HG02678 (cell line): ENCODE measurements around the gene ARHGEF1.

Experiments used
- ATAC-seq: cut with Tn5 transposase; IDR thresholded peaks from one replicate; pipeline ENCODE4 v1.9.1; 2021; ENCODE audit warnings: mild to moderate bottlenecking, moderate library complexity; ENCODE audit not compliant: unreplicated experiment

The ARHGEF1 gene

DNA sequence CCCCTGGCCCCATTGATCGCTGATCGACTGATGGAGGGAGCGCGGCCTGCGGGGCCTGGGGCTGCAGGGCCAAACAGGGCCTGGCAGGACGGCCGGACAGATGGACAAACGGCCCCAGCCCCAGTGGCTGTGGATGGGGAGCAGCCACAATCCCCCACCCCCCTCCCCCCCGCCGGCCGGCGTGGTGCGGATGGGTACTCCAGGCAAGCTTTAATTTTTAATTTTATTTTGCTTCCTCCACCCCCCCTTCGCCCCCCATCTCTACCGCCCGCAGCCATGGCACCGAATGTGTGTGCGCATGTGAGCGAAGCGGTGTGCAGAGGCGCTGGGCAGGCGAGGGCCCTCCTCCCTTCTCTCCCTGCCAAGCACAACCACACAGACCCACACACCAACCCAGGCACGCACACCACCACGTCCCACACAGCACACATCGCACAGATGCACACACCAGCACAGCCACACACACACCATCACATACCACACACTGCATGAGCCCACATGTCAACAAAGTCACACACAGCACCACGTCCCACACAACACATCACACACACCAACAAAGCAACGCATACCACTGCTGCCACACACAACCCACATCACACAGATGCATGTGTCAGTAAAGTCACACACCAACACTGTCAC is 32.9 kb downstream of the ARHGEF1 start:
- ATAC-seq = no peak

GRCh38 chr19:41917676-41918075 is 34.7 kb downstream of the ARHGEF1 start:
- ATAC-seq = no peak

DNA sequence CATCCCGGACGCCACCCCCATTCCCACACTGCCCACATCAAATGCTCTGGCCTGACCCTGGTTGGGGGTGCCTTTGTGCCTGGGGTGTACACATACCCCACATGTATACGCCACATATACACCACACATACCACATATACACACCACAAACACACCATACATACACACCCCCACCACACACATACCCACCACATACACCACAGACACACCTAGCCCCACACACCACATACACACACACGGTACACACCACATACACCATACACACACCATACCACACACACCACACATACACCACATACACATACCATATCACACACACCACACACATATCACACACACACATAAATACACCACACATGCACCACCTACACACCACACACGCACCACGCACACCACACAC is 35.1 kb downstream of the ARHGEF1 start:
- no peak for ATAC-seq

DNA sequence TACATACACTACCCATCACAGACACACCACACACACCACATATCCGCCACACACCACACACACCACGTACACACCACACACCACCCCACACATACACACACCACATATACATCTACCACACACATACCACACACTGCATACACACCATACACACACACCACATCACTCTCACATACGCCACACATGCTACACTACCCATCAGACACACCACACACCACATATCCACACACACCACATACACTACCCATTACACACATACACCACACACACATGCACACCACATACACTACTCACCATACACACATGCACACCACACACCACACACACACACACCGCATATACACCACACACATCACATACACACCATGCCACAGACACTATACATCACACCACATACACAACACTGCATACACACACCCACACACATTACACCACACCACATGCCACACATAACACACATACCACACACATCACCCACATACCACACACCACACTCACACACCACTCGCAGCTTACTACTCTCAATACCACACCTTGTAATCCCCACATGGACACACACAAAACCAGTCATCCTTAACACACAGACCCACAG is 35.8 kb downstream of the ARHGEF1 start:
- no peak for ATAC-seq

GRCh38 chr19:41919948-41920712 is 37.1 kb downstream of the ARHGEF1 start:
- ATAC-seq = no peak

GRCh38 chr19:41920882-41921576 is 38.0 kb downstream of the ARHGEF1 start:
- no peak for ATAC-seq

DNA sequence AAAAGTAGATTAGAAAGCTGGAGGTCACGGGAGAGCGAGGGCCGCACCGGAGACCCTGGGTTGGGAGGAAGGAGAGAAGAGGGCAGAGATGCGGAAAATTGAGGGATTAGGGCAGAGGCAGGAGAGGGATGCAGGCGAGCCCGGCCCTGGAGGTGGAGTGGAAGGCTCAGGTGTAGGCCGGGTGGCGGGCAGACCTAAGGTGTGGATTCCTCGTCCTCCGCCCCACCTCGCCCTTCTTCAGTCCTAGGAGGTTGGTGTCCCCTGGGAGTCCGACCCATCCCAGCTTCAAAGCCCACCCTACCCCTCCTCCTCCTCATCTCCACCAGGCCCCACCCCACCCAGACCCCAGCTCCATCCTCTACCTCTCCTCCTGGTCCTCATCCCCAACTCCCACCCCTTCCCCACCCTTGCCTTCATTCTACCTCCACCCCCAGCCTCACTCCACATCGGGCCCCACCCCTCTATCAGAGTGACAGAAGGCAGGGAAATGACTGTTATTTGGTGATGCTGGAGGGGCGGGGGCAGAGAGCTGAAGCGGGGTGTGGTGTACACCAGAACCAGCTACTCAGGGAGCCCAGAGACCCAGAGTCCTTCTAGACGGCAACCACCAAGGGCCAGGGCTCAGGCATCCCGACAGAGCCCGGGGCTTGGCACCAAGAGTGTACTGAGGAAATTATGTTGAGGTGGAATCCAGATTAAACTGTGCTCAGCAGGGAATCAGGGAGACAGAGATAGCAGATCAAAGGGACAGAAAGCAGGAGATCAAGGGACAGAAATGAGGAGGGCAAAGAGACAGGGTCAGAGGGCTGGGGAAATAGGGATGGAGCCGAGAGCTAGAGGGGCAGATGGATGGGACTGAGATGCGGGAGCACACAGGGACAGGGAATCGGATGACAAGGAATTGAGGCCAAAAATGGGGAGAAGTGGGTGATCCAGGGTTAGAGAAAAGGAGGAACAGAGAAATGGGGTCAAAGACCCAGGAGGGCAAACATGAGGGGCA is 38.9 kb downstream of the ARHGEF1 start:
- no peak for ATAC-seq

DNA sequence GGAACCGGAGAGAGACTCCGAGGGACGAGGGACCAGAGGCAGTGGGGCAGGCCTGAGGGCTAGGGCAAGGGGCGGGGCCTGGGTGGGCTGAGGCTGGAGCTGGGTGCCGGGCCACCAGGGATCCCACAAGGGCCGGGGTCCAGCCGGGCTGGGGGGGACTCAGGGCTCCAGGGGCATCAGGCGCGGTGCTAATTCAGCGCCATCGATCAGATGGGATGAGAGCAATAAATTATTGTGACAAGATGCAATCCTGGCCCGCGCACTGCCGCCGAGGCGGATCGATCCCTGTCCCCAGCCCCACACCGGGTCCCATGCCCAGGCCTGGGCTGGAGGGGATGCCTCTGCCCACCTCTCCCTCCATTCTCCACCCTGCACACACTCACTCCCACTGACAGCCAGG is 39.6 kb downstream of the ARHGEF1 start:
- ATAC-seq = no peak

DNA sequence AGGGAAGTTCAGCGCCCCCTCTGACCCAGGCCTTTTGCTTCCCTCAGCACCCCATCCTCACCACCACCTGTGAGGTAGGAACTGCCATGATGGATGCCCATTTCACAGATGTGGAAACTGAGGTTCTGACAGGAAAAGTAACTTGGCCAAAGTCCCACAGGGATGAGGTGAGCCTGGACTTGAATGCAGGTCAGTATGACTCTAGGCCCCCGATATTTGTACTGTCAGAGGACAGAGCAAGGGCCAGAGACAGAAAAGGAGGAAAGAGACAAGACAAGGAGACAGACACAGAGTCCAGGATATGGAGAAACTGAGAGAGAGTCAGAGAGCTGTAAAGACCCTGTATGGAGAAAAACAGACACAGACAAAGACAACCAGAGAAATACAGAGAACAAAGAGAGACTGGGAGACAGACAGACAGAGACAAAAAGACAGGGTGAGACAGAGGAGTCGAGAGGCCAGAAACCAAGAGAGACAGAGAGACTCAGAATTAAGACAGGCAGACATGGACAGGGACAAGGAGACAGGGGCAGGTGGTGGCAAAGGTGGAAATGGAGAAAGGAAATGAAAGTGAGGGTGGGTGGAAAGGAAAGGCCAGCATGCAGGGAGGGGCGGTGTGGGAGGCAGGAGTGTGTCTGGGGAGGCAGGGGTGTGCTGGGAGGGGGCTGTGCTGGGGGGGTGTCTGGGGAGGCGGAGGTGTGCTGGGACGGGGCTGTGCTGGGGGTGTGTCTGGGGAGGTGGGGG is 40.2 kb downstream of the ARHGEF1 start:
- no peak for ATAC-seq

GRCh38 chr19:41924151-41925145 is 41.5 kb downstream of the ARHGEF1 start:
- ATAC-seq = no peak

DNA sequence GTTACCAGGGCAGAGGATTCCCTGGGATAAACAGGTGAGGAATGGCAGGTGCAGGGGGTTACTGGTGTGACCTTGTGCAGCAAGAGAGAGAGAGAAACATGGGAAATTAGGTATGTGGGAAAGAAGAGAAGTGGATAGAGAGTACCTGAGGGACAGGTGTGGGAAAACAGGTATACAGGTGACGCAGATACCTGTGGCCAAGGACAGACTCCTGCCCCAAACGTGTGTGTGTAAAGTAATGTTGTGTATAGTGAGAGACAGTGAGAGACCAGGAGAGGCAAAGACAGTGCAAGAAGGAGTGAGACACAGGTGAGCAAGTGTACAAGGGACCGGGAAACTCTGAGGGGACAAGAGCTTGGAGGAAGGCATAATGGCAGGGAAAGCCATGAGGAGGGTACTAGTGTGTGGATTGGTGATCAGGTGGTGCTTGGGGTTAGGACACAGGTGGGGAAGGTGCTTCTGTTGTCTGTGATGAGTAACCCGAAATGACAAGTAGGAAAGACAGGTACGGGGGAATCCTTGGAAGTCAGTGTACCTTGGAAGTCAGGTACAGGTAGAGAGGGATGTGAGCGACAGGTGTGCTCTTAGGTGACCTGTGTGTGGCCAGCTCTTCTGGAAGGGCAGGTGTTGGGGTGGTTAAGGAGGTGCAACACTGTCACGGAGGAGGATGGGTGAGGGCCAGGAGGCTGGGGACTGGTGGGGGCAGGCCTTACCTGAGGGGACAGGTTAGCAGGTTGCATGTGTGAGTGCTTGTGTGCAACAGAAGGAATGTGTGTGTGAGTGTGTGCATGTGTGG is 42.4 kb downstream of the ARHGEF1 start:
- no peak for ATAC-seq

DNA sequence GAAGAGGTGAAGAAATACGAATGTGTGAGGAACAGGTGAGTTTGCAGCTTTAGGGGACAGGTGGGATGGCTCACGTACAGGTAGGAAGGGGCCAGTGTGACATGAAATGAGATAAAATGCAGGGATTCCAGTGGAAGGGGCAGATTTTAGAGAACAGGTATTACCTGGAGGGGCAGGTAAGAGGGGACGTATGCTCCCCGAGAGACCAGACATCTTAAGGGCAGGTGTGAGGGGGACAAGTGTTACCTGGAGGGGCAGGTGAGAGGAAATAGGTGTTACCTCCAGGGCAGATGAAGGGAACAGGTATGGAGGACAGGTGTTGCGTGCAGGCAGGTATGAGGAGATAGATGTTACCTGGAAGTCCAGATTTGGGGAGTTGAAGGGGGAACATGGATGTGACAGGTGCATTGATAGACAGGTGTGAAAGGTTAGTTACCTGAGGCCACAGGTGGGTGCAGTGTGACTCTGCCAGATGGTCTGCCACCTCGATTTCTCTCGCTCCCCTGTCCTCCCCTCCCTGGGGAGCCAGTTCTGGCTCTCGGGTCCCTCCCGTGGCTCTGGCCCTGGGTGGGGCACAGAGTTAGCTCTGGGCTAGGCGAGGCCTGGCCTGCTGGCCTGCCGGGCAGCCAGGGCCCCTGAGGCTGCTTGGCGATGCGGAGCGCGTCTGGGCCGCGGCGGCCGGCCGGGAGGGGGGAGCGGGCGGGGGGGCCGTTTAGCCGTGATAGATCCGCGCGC is 43.2 kb downstream of the ARHGEF1 start:
- ATAC-seq = no peak

DNA sequence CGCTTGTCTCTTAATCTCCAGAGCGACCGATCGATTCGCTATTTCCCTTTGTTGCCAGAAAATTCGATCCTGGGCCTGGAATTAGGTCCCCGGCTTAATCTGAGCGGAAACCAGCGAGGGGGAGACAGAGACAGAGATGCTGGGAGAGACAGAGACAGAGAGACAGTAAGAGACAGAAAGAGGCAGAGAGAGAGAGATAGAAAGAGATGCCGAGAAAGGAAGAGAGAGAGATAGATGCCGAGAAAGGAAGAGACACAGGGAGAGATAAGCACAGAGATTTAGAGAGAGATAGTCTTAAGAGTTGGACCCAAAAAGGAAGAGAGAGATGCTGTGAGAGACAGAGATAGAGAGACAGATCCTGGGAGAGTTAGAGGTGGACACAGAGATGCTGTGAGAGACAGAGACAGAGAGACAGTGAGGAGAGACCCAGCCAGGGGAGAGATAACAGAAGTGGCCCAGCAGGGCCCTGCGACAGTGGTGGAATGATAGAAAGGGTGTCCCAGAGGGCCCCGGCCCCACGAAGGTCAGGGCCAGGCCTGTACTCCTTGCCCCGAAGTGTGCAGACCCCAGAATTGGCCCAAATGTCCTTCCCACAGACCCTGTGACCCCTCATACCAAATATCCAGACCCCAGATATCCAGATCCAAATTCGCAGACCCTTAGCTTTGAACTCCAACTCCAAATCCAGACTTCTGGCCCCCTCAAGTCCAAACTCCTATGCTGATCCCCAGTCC is 43.9 kb downstream of the ARHGEF1 start:
- no peak for ATAC-seq

DNA sequence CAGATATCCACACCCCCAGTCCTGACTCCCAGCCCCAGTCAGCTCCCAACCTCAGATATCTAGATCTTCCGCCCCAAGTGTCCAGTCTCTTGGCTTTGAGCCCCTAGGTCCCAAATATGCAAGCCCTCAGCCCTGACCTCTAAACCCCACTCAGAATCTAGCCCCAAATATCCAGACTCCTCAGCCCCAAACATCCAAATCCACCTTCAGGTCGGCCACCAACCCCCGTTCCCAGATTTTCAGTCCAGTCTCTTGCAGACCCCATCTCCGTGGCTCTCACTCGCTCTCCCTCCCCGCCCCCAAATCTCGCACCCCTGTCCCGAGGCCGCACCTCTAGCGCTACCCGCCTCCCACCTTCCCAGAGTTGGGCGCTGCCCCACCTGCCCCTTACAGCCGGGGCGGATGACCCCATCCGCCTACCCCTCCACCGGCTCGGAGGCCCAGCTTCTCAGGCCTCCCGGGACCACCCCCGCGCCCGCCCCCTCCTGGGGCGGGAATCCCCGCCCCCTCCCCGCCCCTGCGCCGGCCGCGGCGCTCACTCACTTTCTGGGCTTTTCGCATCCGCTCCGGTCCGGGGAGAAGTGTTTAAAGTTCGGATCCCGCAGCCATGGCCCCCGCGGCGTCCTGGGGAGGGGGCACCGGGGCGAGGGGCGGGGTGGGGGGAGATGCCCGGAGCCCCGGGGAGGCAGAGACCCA is 44.7 kb downstream of the ARHGEF1 start:
- no peak for ATAC-seq

GRCh38 chr19:41928221-41928683 is 45.3 kb downstream of the ARHGEF1 start, which contains the start of gene ERFL:
ERFL (minus strand) TSS chr19:41928449; CDS start chr19:41912919, 15,530 bp downstream.
- ATAC-seq = no peak
